Stimulated activated CD4-positive, alpha-beta T cell treated with anti-CD3 and anti-CD28 coated beads, Interleukin-1b, Interleukin-23, amount 100 ng/mL, for 48 hours (primary cell): ENCODE data around the gene NME3.
"Not testable (repeated sequence)": the region's sequence is repeated elsewhere in the genome, so short reads cannot be mapped to it uniquely, and the experiment has no call there.

Source experiments
- DNase-seq: peaks from one replicate; pipeline ENCODE4 v3.0.0-alpha.2; 2020

The NME3 gene

GRCh38 chr16:1771188-1771863 is at the start of gene NME3:
TSS of gene NME3 (minus strand) at chr16:1771543. CDS start at chr16:1771534, 9 bp downstream.
- DNase-seq = peak; percentile 80

GRCh38 chr16:1820946-1821290 is 49.6 kb upstream of the NME3 start:
- no peak for DNase-seq

- DNase-seq = no peak
These were observed 49.0 kb upstream of the NME3 start for GRCh38 chr16:1820096-1820945.

- DNase-seq = no peak
These were observed 48.3 kb upstream of the NME3 start for GRCh38 chr16:1819611-1820010.

- DNase-seq = no peak
These were observed 47.7 kb upstream of the NME3 start for GRCh38 chr16:1818873-1819525.

GRCh38 chr16:1818204-1818872 is 47.0 kb upstream of the NME3 start:
- no peak for DNase-seq

GRCh38 chr16:1817716-1818115 is 46.4 kb upstream of the NME3 start:
- DNase-seq = no peak

GRCh38 chr16:1817276-1817589 is 45.9 kb upstream of the NME3 start:
- no peak for DNase-seq

- DNase-seq = no peak
These were observed 45.3 kb upstream of the NME3 start for GRCh38 chr16:1816396-1817275.

GRCh38 chr16:1815461-1815860 is 44.1 kb upstream of the NME3 start:
- no peak for DNase-seq

- peak; percentile 68 for DNase-seq
These were observed 41.4 kb upstream of the NME3 start for GRCh38 chr16:1812732-1813163.

- no peak for DNase-seq
These were observed 39.2 kb upstream of the NME3 start for GRCh38 chr16:1810536-1810935.

- DNase-seq = no peak
These were observed 38.8 kb upstream of the NME3 start for GRCh38 chr16:1810106-1810505.

GRCh38 chr16:1809281-1809801 is 38.0 kb upstream of the NME3 start:
- DNase-seq = no peak

- DNase-seq = no peak
These were observed 37.3 kb upstream of the NME3 start for GRCh38 chr16:1808691-1809090.

- no peak for DNase-seq
These were observed 36.3 kb upstream of the NME3 start for GRCh38 chr16:1807626-1808025.

- DNase-seq = no peak
These were observed 29.4 kb upstream of the NME3 start for GRCh38 chr16:1800701-1801100.

- DNase-seq = not testable (repeated sequence)
These were observed 27.9 kb upstream of the NME3 start for GRCh38 chr16:1799263-1799662.

GRCh38 chr16:1794908-1795666 is 23.7 kb upstream of the NME3 start:
- DNase-seq = no peak

GRCh38 chr16:1794221-1794871 is 23.0 kb upstream of the NME3 start:
- no peak for DNase-seq
